Psoas muscle (tissue), 8 donors: ENCODE measurements around the gene TSHR. TPM values are rescaled to one million over a fixed set of nuclear protein-coding genes. Genes with fewer than 3 reads are reported as not detected.

Experiments
- ATAC-seq, 4 donors: fragments of 200-7000 bp; cut with Tn5 transposase; one replicate each; pipeline ENCODE4 v1.9.1; 2020; ENCODE audit warnings: moderate library complexity in 3 of 4, mild to moderate bottlenecking in 2 of 4
- DNase-seq, 2 donors: peaks; one replicate each; pipeline ENCODE4 v3.0.0-alpha.2; 2020
- H3K27ac ChIP-seq: fragments of 200-600 bp; one replicate; pipeline ENCODE4 v1.8.0; 2022
- H3K27me3 ChIP-seq, 3 donors: fragments of 200-600 bp in 1 of 3; one replicate each; pipeline versions ENCODE4 v1.6.1 to v1.8.0; 2013 to 2022; ENCODE audit warnings: low read length in 2 of 3, mild to moderate bottlenecking in 2 of 3, moderate library complexity in 1 of 3; ENCODE audit not compliant: insufficient read depth in 3 of 3
- H3K36me3 ChIP-seq, 2 donors: fragments of 200-600 bp in 1 of 2; one replicate each; pipeline versions ENCODE4 v1.6.1 to v1.8.0; 2013 to 2022; ENCODE audit warnings: low read depth in 1 of 2, mild to moderate bottlenecking in 1 of 2, moderate library complexity in 1 of 2; ENCODE audit not compliant: insufficient read depth in 1 of 2
- H3K4me1 ChIP-seq: fragments of 200-600 bp; one replicate; pipeline ENCODE4 v1.8.0; 2022
- H3K4me3 ChIP-seq: fragments of 200-600 bp; one replicate; pipeline ENCODE4 v1.8.0; 2022; ENCODE audit warnings: mild to moderate bottlenecking
- H3K9me3 ChIP-seq: fragments of 200-600 bp; one replicate; pipeline ENCODE4 v1.8.0; 2022
- WGBS, 3 donors: extraction: QIAGEN DNeasy Blood & Tissue Kit; methylation state at CpG; one replicate each; pipeline versions ENCODE4 v1.1.6 to v1.1.7; 2013; 5-methylcytosine and 5-hydroxymethylcytosine counted together
- intact Hi-C, 2 donors: fragments of 100-400 bp; cut with DNase I; formaldehyde crosslinking; loops; one replicate each; pipeline versions ENCODE4 v1.11.0 to v1.14.2; 2022
- polyA plus RNA-seq, 3 donors: library from polyadenylated mRNA; stranded (reverse); fragments of 200-250 nt; gene quantifications; one replicate each; pipeline ENCODE4 v1.2.3, GENCODE V29; 2013
- total RNA-seq, 4 donors: library from RNA; stranded (reverse); fragmentation: NEBNext Ultra II Directional in 2 of 4; extraction: Animal tissue kit (Norgen Biotek cat#: 25700) in 2 of 4; gene quantifications; one replicate each; pipeline versions ENCODE4 v1.2.1 to v1.2.4, GENCODE V29; 2021 to 2023
- TF ChIP-seq, protein P1 (sequence below): fragments of 200-600 bp; IDR thresholded peaks from one replicate; pipeline ENCODE4 v1.8.0; 2022; ENCODE audit warnings: antibody characterized with exemption
- donor health status: healthy with polysubstance abuse.
- donor health status: DM: no; HTN: no; CAD: no; lungs with moderate emphysema.
- donor health status: Bipolar disorder and iron deficiency.
- donor health status: healthy.
- donor health status: DM: yes; HTN: yes; CAD: no.
- donor health status: DM: no; HTN: no; CAD: no.
- donor health status: DM: no; HTN: no; CAD: no.
- donor health status: DM: yes; HTN: yes; CAD: no.

Gene TSHR
- total and polyA plus RNA-seq, 7 donors = 0.01 to 0.60 (median 0.12) TPM; not detected in 2

DNA sequence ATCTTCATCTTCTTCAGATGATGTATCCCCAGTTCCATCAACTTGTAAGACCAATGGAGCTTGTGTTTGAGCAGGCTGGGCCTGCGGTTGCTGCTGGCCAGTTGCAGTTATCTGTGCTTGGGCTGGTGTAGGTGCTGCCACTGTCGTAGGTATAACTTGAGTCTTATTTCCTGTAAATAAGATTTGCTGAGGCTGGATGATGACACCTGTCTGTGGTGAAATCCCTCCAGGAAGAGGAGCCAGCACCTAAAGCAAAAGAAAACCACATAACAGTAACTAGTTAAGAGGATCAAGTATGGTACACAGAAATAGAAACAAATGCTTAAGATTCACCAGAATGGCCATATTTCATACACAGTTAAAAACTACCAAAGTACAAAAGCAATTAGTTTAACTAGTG, 237.2 kb downstream of the TSHR start:
- TF ChIP-seq, protein P1, sequence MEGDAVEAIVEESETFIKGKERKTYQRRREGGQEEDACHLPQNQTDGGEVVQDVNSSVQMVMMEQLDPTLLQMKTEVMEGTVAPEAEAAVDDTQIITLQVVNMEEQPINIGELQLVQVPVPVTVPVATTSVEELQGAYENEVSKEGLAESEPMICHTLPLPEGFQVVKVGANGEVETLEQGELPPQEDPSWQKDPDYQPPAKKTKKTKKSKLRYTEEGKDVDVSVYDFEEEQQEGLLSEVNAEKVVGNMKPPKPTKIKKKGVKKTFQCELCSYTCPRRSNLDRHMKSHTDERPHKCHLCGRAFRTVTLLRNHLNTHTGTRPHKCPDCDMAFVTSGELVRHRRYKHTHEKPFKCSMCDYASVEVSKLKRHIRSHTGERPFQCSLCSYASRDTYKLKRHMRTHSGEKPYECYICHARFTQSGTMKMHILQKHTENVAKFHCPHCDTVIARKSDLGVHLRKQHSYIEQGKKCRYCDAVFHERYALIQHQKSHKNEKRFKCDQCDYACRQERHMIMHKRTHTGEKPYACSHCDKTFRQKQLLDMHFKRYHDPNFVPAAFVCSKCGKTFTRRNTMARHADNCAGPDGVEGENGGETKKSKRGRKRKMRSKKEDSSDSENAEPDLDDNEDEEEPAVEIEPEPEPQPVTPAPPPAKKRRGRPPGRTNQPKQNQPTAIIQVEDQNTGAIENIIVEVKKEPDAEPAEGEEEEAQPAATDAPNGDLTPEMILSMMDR = no peak
- Histone ChIP-seq H3K27ac (no peak overlapping the region), H3K4me1 (no peaks in the 10 kb centered on the region), H3K27me3 (no peaks in the 10 kb centered on the region), H3K9me3 (no peaks in the 10 kb centered on the region), H3K4me3 (no peak overlapping the region), H3K36me3 (peaks cover 6 to 84% of the 10 kb centered on the region in 2 donors)
- intact Hi-C loops = no loop called here
- no peak for ATAC-seq
- DNase-seq = no peak
- WGBS, 3 donors = 82 to 90% (median 85%) methylated on average over 2 of the region's 2 CpGs

DNA sequence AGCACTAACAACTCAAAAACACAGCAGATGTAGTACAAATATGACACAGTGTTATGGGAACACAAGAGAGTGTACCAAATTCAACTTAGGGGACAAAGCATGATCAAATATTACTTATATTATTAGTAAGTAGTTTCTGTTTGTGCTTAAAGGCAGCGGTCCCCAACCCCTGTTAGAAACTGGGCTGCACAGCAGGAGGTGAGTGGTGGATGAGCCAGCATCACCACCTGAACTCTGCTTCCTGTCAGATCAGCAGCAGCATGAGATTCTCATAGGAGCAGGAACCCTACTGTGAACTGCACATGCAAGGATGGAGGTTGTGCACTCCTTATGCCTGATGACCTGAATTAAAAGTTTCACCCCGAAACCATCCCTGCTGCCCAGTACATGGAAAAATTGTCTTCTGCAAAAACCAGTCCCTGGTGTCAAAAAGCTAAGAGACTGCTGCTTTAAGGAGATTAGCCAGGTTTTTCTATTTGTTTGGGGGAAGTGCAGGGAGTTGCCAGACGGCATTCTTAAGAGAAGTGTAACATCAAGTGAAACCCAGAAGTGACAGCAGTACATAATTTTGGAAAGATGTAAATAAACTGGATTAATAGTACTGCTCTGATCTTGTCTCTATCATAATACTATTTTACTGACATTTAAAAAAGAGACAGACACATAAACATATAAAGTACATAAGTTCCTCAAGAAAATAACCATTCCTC, 238.7 kb downstream of the TSHR start:
- H3K36me3 ChIP-seq = peaks cover 6 to 82% of the 10 kb centered on the region in 2 donors
- H3K9me3 ChIP-seq = no peaks in the 10 kb centered on the region
- H3K4me3 ChIP-seq = no peak overlapping the region
- 85 to 92% (median 89%) methylated on average over 3 of the region's 3 CpGs for WGBS, 3 donors
- DNase-seq (no peak), ATAC-seq (no peak)
- no peaks in the 10 kb centered on the region for H3K27me3 ChIP-seq
- intact Hi-C loops = no loop called here
- H3K27ac ChIP-seq = no peak overlapping the region
- TF ChIP-seq, protein P1 = no peak
- no peaks in the 10 kb centered on the region for H3K4me1 ChIP-seq

Other genes starting within 250 kb of the TSHR start
- 1 to 10 TPM; 1.4 to 2.3 (median 1.9) TPM for gene CEP128, start 13.9 kb upstream of the TSHR start, total RNA-seq
- 1 to 10 TPM in 1 of 3 donors, under 1 TPM in 2; 0.79 to 2.3 (median 0.94) TPM for gene CEP128, start 13.9 kb upstream of the TSHR start, polyA plus RNA-seq